ENCODE data around the gene MAP2K2. TPM values are rescaled to one million over a fixed set of nuclear protein-coding genes. Genes with fewer than 3 reads are reported as not detected.

MAP2K2 gene
- polyA plus RNA-seq, 3 donors, result 79.8 to 125 (median 104) TPM

DNA sequence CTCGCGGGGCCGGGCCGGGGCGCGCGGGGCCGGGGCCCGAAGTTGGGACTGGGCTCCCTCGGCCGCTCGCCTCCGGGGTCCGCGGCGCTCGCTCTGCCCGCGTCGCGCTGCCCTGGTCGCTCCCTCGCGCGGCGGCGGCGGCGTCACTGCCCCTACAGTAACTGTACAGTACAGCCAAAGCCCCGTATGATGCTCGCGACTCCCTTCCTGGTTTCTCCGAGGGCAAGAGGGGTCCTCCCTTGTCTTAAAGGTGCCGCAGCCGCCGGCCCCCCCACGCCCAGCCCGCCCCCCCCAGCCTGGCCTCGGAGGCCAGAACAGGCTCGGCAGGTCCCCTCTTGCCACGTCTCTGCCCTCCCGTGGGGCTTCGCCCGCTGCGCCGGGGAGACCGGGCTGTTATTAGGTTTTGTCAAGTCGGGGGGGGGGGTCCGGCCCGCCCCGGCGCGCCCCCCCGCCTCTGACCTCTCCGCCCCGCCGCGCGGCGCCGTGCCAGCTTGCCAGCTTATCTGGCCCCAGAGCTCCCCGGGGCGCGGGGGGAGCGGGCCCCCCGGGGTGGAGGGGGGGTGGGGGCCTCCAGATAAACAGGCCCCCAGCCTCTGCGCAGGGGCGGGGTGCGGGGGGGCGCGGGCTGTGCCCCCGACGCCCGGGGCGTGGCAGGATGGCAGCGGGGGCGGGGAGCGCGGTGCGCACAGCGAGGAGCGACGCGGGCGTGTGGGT is 57.1 kb downstream of the MAP2K2 start, which contains the start of gene ZBTB7A:
TSS of gene ZBTB7A (minus strand) at position 218 of the 714 bp plus-strand sequence. CDS start 11,667 bp downstream, outside the sequence.
- 0 to 2% (median 1%) methylated on average over 48 to 85 of the region's 85 CpGs for WGBS, 3 donors
- H3K27ac ChIP-seq (ENCODE audit: low read depth, low read length), result peak within 1 kb of the TSS; percentile 29

DNA sequence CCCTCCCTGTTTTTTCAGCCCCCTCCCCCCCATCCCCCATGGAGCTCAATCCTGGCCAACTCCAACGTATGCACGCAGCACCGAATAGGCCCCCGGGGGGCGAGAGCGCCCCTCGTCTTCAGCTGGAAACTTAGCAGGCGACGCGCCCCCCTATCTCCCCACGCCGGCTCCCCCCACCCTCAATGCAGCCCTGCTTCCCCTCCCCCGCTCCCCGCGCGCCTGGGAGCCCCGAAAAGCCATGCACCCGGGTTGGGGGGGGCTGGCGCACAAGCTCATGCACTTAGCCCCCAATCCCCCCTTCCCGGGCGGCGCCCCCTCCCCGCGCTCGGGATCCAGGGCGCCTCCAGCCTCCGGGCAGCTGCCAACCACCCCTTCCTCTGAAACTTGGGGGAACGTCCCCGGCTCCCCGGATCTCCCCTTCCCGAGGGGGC is 57.7 kb downstream of the MAP2K2 start:
- 0 to 2% (median 1%) methylated on average over 24 to 30 of the region's 31 CpGs for WGBS, 3 donors
- no peak overlapping the region for H3K27ac ChIP-seq (ENCODE audit: low read depth, low read length)

DNA sequence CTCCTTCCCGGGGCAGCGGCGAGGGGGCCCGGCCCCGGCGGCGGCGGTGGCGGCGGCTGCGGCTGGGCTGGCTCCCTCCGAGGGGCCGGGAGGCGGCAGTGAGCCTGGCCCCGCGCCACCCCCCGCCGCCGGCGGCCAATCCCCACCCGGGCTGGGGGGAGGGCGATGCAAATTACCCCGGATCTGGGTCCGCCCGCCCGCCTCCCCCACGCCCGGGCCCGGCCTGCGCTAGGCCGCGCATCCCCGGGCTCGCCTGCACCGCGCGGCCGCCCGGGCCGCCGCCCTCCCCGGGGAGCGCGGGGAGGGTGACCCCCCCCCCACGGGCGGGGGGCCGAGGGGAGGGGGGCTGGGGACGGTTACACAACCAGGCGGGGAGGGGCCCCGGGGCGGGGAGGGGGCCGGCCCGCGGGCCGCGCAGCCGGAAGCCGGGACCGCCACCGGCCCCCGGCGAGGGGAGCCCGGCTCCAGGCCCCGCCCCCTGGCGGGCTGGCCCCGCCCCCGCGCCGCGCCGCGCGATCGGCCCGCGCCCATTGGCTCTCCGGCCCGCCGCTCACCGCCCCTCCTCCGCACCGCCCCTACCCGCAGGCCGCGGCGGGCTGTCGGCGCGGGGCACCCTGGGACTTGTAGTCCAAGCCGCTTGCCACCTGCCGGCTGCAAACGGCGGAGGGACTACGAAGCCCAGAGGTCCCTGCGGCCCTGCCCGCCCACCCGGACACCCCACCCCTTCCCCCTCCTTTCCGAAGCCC is 58.3 kb downstream of the MAP2K2 start:
- H3K27ac ChIP-seq (ENCODE audit: low read depth, low read length), result peak overlapping the region; percentile 70
- 0 to 1% (median 1%) methylated on average over 24 to 87 of the region's 98 CpGs for WGBS, 3 donors

DNA sequence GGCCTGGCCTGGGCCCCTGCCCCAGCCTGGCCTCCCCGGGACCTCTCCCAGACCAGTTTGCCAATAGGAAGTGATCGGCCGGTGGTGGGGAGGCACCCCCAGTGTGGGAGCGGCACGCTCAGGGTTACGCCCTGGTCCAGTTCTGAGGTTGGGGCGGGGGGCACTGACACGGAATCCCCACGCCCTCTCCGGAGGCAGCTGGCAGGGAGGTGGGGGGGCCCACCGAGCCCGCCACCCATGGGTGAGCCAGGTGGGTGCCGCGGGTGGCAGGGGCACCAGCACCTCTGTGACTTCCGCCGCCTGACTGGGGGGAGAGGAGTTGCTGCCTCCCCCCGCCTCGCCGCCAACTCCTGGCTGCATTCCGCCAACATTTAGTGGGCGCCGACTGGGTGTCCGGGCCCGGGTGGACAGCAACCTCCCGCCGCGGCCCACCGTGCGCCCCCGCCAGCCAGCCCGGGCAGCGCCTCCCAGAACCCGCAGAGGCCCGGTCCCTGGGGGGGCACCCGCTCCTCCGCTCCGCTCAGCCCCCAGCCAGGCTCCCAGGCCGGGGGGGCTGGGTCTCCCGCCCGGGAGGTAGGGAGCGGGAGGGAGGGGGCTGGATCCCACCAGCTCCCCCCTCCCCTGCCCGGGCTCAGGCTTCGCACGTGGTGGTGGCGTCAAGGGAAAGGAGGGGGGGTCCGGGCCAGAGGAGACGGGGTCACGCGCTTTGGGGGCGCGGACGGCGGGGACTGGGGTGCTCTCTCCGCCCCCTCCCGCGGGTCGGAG is 59.2 kb downstream of the MAP2K2 start:
- peak overlapping the region; percentile 90 for H3K27ac ChIP-seq (ENCODE audit: low read depth, low read length)
- 0 to 1% (median 0%) methylated on average over 37 to 57 of the region's 57 CpGs for WGBS, 3 donors

DNA sequence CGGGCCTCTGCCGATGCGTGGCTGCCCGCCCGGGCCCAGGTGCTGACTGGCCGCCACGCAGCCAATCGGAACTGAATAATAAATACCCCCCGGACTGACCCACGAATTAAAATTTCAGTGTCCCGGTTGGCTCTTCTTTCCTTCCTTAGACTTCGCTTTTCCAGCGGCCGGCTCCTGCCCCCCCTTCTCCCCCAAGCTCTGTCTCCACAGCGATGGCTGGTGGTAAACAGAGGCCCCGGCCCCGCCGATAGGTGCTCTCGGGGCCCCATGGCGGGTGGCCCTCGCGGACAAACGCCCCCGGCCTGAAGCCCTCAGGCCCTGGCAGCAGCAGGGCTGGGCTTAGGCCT is 59.8 kb downstream of the MAP2K2 start:
- WGBS, 3 donors, result 2 to 8% (median 2%) methylated on average over 23 to 24 of the region's 24 CpGs
- peak overlapping the region; percentile 90 for H3K27ac ChIP-seq (ENCODE audit: low read depth, low read length)

DNA sequence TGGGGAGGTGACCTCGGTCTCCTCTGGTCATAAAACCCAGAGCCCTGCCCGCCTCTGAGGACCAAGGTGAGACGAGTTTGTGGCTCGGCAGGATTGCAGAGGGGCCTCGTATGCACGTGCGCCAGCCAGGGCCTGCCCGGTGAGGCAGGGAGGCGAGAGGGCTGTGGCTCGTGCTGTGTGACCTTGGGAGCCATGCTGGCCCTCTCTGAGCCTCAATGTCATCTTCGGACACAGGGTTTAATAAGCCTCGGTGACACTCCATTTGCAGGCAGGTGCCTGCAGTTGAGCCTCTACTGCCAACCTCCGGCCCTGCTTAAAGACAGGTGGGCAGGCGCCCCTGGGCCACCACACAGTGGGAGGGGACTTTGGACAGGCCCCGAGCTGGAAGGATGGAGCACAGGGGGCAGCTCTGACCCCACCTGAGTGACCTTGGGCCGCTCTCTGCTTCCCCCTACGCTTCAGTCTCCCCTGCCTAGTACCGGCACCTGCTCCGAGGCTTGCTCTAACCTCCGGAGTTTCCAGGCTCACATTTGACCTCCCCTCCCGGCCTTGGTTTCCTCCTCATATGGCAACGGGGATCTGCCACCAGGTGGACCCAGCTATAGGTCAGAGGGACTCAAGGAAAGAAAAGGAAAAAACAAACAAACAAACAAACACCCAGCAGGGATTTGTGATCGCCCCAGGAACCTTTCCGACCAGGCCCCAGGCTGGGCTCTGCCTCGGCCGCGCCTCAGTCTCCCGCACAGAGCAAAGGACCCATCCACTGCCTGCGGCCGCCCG is 60.4 kb downstream of the MAP2K2 start:
- WGBS, 3 donors, result 22 to 45% (median 33%) methylated on average over 30 to 31 of the region's 31 CpGs
- H3K27ac ChIP-seq (ENCODE audit: low read depth, low read length), result no peak overlapping the region

DNA sequence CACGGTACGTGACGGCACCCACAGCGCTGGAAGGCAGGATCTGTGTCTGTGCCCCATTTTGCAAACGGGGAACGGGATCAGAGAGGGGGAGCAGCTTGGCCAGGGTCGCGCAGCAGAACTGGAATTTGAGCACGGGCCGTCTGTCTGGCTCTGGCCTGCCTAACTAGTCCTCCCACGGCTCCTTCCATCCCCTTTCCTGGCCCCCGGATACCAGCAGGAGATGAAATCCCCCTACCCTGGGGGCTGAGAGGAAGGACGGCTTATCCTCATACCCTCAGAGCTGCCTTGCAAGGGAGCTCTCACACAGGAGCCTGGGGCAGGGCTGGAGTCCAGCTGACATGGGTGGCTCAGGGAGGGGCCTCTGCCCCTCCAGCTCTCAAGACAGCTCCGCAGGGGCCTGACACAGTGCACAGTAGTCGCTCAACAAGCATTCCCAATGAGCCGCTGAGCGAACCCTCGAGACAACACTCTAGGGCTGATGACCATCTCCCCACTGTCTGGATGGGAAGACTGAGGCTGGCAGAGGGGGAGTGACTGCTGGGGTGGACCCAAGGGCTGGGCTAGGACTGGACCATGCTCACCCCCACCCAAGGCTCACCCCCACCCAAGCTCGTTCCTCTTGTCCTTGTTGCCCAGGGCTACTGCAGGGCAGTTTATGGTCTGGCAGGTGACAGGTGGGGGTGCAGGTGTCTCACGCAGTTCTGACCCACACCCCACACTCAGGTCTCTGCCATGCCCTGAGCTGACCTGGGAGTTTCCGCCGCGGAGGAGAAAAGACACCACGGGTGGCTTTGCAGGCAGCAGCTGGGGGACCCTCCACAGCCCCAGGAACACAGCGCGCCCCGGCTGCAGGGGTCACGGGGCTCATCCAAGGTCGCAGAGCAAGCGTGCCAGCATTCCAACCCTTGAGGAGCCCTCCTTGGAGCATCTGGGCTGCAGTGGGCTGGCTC is 61.2 kb downstream of the MAP2K2 start:
- 47 to 66% (median 55%) methylated on average over 30 of the region's 30 CpGs for WGBS, 3 donors
- H3K27ac ChIP-seq (ENCODE audit: low read depth, low read length), result peak overlapping the region; percentile 53

DNA sequence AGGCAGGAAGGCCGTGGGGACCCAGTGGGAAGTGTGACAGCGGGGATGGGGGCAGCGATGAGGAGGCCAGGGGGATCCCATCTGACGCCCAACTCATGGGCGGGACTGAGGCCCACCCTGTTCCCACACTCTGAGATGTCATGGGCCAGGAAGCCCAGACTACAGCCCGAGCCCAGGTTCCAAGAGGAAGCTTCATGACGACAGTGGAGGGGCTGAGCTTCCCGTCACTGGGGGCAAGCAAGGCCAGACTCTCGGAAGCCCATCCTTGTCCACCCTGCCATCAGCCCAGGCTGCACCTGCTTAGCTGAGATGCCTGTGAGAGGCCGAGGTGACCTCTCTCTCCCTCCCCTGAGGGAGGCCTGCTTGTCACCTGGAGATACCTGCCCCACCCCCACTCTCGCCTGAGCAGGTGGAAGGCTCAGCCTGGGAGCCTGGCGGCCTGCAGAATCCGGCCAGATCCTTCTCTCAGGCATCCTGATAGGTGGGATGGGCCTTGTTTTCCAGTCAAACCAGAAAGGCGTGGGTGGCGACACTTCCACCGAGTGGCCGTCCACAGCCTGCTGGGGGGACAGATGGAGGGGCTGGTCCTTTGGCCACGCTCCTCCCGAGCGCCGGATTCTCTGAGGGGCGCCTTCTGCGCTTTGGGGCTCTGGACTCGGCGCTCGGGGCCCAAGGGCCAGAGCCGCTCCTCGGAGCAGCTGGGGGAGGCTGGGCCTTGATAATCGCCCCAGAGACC is 62.1 kb downstream of the MAP2K2 start:
- 35 to 53% (median 47%) methylated on average over 28 to 29 of the region's 29 CpGs for WGBS, 3 donors
- H3K27ac ChIP-seq (ENCODE audit: low read depth, low read length), result peak overlapping the region; percentile 53

DNA sequence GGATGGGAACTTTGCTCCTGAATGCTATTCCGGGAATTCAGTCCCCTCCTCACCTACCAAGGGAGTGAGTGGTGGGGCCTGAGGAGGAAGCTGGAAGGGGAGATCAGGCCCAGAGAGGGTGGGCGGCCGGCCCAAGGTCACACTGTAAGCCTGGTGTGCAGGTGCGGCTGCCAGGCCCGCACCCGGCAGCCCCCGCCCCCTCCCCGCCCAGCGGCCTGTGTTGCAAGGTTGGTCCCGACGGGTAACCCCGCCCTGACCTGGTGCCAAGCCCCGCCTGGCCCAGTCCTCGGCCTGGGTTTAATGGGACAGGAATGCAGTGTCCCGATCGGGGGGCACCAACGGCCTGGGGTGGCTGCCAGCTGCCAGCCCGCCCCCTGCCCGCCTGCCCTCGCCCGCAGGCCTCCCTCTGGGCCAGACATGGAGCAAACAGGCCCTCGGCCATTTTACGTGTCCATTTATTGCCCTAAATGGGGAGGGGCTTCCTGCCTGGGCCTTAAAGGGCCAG is 62.7 kb downstream of the MAP2K2 start:
- H3K27ac ChIP-seq (ENCODE audit: low read depth, low read length), result peak overlapping the region; percentile 53
- 9 to 19% (median 16%) methylated on average over 20 to 23 of the region's 23 CpGs for WGBS, 3 donors

DNA sequence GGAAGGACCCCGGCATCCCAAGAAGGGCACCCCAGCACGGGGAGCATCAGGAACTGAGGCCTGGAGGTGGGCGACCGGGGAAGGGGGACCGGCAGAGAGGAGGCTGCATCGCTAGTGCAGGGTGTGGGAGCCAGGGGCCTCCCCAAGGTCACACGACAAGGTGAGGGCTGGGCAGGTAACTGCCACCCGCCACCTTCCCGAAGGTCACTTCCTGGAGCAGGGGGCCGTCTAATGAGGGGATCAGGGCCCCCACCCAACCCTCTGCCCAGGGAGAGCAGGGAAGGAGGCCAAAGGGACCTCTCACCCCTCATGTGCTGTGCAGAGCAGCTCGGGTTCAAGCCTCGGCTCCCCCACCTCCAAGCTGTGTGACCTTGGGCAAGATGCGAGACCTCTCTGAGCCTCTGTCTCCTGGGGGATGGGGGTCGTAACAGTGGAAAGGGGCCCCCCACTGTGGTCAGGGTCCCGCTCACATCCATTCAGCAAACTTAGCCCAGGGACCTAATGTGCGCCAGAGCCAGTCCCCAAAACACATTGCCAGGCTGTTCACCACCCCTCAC is 63.2 kb downstream of the MAP2K2 start:
- 24 to 73% (median 58%) methylated on average over 16 of the region's 16 CpGs for WGBS, 3 donors
- H3K27ac ChIP-seq (ENCODE audit: low read depth, low read length), result peak overlapping the region; percentile 10

DNA sequence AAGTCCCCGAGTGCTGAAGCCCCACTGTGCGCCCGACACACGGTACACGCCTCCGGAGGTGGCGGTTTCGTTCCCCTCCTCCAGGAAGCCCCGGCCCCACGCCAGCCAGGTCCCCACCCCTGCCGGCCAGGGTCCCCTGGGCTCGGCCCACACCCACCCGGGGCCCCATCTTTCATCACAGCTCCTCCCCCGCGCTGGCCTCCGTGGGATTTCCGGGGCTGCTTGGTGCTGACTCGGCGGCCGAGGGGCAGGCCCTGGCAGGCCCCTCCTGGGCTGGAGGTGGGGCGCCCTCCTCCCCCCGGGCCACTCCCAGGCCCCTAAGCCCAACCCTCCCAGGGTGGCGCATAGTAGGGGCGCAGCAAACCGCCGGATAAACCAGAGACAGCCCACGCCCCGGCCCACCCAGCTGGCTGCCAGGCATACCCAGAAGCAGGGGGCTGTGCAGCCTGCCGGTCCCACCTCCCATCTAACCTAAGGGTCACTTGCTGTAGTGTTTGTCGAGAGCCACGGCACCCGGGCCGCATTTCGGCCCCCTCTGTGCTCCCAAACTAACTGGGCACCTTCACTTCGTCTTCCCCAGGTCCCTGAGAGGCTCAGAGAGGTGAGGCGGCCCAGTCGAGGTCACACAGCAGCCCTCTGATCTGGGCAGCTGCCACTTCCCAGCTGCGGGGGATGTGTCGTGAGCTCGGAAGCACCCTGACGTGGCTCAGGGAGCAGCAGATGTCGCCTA is 63.9 kb downstream of the MAP2K2 start:
- peak overlapping the region; percentile 94 for H3K27ac ChIP-seq (ENCODE audit: low read depth, low read length)
- 26 to 44% (median 41%) methylated on average over 31 to 42 of the region's 42 CpGs for WGBS, 3 donors

DNA sequence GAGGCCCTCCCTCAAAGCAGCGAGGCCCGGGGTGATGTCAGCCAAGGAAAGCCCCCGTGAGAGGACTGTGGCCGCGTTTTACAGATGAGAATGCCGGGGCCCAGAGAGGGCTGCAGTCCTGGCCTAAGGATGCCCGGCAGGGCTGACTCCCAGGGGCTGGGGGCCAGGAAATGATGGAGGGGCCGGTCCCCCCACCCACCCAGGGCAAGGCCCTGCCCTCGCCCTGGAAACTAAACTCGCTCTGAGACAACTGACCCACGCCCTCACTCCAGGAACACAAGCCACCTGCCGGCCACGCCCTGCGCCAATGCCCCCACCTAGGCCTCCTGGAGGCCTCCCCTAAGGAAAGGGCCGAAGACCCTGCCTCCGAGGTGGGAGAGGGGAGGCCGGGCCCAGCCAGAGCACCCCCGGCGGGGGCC is 64.5 kb downstream of the MAP2K2 start:
- WGBS, 3 donors, result 44 to 65% (median 45%) methylated on average over 17 to 19 of the region's 19 CpGs
- H3K27ac ChIP-seq (ENCODE audit: low read depth, low read length), result peak overlapping the region; percentile 94

DNA sequence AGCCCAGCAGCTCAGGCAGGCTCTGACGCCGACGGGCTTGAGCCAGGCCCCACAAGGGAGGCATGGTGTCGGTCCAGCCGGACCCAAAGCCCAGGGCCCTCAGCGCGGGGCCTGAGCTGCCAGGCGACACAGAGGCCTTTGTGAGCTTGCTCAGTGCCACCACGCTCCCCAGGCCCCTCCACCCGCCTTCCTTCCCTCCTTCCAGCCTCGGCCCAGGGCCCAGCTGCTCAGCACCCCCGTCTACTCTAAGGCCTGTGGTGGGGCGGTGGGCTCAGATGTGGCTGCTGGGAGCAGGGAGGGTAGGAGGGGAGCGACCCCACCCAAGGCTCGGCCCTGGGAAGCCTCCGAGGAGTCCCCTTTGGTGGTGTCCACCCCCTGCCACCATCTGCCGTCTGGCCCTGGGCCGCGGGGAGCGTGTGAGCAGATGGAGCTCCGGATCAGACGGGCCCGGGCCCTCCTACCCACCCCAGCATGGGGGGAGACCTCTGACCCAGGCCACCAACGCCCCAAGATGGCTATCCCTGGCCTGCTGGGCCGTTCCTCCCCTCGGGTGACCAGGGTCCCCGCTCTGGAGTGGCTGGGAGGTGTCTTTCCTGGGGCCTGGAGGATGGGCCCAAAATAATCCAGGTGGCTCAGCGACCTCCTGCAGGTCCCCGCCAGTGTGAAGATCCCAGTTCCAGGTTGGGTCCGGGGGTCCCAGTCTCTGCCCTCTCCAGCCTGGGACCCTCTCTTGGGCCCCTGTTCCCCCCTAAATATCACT is 65.0 kb downstream of the MAP2K2 start:
- peak overlapping the region; percentile 94 for H3K27ac ChIP-seq (ENCODE audit: low read depth, low read length)
- WGBS, 3 donors, result 35 to 69% (median 45%) methylated on average over 20 to 30 of the region's 30 CpGs

DNA sequence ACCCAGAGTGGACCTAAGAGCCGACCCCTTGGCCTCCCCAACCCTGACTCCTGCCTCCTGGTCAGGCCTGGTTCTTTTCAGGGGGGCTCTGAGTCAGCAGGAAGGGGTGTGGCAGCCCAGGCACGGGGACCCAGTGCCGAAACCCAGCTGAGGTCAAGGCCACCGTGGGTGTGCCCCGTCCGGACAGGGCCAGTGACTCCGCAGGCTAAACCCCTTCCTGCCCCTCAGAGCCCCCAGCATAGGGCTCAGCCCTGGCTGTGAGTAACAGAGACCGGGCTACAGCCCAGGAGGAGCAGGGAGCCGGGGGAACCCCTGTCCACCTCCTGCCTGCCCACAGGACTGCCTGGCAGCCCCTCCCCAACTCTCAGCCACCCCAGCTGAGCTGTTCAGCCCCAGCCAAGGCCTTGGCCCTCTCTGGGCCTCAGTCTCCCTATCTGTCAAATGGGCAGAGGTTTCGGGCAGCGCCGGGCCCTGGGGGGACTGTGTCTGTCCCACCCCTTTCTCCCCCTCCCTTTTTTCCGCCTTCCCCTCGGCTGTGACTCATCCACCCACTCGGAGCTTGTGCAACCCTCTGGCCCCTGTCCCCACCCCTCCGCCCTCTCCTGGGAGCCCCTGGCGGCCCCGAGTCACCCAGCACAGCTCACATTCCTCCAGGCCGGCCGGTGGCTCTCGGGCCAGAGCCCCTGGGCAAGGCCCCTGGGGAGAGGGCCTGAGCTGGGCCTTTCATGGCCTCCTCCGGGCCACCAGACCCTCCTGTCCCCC is 65.8 kb downstream of the MAP2K2 start:
- peak overlapping the region; percentile 94 for H3K27ac ChIP-seq (ENCODE audit: low read depth, low read length)
- 15 to 54% (median 22%) methylated on average over 18 to 22 of the region's 22 CpGs for WGBS, 3 donors

Measured in adipose tissue (tissue), 3 donors.